ENCODE results near the gene SDF2.
A peak's percentile ranks its signal among the peaks of the same experiment; 100 is the strongest.

SDF2 gene

DNA sequence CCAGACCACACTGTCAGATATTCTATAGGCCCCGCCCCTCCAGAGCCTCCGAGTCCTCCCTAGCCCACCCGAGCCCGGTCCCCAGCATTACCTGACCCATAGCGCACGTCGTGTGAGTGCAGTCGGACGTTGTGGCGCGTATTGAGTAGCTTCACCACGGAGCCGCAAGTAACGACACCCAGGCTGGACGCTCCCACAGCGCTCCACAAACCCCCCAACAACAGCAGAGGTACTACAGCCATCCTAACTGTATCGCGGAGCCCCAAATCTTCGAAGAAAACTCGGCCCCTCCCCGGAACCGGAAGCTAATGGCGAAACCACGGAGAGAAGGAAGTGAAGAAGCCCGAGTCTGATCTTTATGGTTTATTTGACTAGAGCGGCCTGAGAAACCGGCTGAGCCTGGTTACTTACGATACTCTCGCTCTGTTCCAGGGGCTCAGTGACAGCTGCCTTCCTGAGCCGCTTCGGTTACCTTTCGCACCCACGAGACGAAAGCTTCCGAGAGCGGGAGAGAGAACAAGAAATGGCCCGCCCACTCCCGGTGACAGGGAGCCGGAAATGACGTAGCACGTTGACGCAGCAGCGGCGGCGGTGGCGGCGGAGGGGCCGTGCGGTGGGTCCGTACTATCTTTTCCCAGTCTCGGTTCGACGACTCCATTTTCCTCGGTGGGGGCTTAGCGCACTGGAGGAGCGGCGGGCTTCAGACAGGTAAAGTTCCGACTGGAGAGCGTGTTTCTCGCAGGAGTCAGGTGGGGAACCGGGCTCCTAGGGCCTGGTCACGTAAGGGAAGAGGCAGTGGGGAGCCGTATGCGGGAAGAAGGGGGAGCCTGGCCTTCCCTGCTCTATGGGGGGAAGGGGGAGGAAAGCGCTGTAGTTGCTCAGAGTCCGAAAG lies at the start of gene SDF2, which contains the start of gene SUPT6H:
Gene SDF2, minus strand, starts transcription at position 272 of the 892 bp plus-strand sequence. Its CDS starts 30 bp downstream, at position 242.
Gene SUPT6H, plus strand, starts transcription at position 571 of the 892 bp plus-strand sequence. CDS start 11,197 bp downstream, outside the sequence.
- peak; percentile 93 for DNase-seq (ENCODE audit: low read depth)

- DNase-seq (ENCODE audit: low read depth): peak; percentile 93
Measured at GRCh38 chr17:28710861-28711722, 49.4 kb upstream of the SDF2 start.

GRCh38 chr17:28707339-28707720 lies 45.6 kb upstream of the SDF2 start:
- DNase-seq (ENCODE audit: low read depth): no peak

- DNase-seq (ENCODE audit: low read depth): no peak
Measured at GRCh38 chr17:28706471-28707338, 45.0 kb upstream of the SDF2 start.

DNA sequence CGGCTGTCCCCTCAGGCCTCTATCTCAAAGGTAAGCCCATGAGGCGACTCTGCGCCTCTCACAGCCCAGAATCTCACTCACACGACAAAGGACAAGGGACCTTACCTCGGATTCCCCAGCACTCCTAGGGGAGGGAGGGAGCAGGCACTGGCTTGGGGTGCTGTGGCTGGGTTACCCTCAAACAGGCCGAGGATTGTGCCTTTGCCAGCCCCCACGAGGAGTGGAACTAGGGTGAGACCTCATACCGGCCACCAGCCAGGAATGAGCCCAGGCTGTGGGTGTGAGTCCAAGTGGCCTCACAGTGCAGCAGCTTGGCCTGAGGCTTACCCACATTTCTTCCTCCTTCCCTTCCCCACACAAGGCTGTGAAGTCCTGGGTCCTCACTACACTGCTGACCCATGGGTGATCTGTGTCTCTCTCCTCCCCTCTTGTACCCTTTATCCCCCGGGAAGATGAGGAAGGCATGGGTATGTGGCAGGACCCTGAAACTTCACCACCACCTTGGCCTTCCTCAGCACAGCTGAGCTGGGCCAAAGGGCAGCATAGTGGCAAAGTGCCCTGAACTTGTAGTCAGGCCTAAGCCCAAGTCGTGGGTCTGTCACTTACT lies 44.1 kb upstream of the SDF2 start:
- no peak for DNase-seq (ENCODE audit: low read depth)

DNA sequence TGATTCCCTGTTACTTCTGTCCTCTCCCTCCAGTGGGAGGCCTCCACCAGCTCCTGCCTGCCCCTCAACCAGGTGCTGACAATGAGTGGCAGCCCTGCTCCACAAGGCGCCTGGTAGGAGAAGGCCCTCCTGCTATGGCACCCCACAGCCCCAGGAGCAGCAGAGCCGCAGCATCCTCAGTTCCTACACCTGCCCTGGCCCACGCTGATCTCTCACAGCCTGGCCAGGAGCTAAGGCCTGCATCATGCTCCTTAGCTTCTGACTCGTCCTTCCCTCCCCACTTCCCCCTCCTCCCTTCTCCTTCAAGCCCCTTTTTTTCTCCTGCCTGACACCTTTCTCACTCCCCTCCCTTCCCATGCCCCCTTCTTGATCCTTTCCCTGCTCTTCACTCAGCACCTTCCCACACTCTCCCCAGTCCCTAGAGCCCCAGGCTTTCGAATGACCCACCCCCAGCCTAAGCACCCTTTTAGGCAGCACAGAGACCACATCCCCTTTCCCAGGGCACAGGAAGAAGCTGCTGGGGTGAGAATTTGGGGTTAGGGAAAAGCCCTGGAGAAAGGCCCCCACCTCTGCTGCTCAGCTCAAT lies 43.5 kb upstream of the SDF2 start:
- no peak for DNase-seq (ENCODE audit: low read depth)

DNA sequence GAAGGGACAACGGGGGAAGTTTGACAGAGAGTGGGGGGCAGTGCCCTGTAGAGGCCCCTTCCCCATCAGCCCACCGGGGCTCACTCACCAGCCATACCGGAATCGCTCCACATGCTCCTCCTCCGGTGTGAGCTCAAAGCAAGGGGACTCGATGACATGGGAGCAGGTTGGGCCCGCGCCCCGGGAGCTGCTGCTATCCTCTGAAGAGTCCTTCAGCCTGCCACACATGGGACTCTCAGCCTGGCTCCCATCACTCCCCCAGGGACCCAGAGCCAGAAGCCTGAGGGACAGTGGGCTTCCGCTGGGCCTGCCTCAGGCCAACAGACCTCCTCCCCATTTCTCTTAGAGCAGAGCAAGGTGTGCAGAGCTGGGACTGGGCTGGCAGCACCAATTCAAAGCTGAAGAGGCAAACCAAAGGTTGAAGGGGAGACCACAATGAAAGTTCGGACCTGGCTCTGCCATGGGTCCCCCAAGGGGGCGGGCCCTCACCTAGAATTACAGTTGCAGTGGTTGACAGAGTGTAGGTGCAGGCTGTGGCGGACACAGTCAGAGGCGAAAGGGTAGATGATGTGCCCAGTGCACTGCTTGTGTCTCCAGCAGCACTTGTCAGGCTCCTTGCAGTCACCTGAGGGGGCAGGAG lies 42.6 kb upstream of the SDF2 start:
- DNase-seq (ENCODE audit: low read depth): no peak

DNA sequence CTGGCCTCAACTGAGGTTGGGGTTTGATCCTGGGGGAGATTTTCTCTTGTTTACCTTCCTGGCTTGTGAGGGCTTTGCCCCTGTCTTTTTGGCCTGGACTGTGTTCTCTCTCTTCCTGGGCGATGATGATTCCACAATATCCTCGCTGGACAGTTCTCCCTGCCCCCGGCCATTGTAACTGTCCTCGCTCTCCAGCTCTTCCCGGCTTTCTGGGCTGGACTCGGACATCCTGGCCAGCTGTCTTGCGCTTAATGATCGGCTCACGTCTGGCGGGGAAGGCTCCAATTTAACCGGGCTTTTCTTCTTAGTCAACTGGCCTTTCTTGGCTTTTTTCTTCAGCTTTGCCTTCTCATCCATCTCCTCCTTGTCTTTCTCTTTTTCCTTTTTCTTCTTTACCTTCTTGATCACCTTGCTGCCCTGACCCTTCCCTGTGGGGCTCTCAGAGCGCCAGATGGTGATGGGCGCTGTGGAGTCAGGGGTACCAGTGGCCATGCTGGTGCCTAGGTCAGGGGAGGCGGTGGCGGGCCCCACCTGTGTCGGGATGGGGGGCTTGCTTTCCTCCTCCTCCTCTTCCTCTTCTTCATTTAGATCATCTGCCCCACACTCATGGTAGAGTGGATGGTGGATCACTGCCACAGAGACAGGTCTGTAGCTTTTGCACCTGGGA lies 42.0 kb upstream of the SDF2 start:
- DNase-seq (ENCODE audit: low read depth): no peak

- no peak for DNase-seq (ENCODE audit: low read depth)
Measured at GRCh38 chr17:28702752-28703150, 41.0 kb upstream of the SDF2 start.

- no peak for DNase-seq (ENCODE audit: low read depth)
Measured at GRCh38 chr17:28702026-28702751, 40.5 kb upstream of the SDF2 start.

DNA sequence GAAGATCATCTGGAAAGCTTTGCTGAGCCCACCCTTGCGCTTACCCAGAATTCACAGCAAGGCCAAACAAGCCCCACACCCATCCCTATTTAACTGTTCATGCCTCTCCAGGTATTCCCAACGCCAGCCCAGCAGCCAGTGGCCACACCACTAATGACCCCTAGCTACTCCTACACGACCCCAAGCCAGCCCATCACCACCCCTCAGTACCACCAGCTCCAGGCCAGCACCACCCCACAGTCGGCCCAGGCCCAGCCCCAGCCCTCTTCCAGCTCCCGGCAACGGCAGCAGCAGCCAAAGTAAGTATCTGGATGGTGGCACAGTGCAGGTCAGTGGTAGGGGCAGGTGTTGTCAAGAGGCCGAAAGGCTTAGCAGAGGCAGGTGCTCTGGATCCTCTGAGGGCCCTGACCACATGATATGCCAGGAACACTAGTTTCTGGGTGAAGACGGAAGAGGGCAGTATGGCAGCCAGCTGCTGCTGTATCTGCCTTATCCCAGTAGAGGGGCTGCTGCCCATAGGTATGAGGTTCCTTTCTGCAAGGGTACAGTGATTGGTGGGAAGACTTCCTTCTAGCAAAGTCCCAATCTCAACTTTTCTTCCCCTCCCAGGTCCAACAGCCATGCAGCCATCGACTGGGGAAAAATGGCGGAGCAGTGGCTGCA lies 39.3 kb upstream of the SDF2 start:
- DNase-seq (ENCODE audit: low read depth): no peak

GRCh38 chr17:28700278-28700677 lies 38.6 kb upstream of the SDF2 start:
- no peak for DNase-seq (ENCODE audit: low read depth)

DNA sequence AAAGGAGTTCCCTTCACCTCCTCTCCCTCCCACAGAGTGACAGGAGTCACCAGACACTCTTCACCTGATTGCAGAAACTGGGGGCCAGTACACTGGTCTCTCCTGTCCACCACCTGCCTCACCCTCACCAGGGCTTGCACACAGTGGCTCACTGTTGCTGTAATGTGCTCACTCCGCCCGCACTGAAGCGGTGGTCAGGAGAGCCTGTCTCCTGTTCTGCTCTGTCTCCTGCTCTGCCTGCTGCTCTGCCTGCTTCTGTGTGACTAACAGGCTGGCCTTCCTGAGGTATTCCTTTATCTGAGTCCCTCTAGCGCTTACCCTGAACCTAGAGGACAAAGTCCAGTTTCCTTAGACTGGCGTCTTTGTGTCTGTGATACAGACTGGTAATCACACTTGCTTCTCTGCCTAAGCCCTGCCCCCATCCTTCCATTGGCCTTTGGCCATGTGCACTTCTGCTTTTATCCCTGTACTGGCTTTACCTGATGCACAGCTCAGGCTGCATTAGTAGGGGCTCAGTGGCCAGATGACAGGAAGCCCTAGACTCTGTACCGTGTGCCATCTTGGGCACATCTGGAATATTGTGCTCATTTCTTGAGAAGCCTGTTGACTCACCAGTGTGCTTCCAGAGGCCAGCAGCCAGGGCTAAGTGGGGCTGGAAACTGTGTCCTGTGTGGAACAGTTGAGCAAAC lies 36.7 kb upstream of the SDF2 start:
- DNase-seq (ENCODE audit: low read depth): no peak

DNA sequence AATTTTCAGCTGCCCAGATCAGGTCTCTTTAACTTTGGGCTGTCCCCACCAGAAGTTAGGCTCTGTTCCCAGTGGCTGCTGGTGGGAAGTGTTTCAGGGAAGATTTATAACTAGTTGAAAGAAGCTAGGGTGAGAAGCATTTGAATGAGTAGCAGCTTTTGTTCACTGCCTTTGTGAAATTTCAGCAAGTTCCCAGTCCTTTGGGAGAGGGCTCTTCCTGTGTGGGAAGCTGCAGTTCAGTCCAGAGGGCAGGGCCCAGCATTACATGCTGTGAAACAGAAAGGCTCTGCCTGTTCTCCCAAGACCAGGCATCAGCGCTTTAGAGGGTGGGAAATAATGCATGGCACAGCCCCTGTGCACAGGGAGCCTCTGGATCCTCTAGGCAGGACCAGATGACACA lies 32.2 kb upstream of the SDF2 start:
- DNase-seq (ENCODE audit: low read depth): no peak

DNA sequence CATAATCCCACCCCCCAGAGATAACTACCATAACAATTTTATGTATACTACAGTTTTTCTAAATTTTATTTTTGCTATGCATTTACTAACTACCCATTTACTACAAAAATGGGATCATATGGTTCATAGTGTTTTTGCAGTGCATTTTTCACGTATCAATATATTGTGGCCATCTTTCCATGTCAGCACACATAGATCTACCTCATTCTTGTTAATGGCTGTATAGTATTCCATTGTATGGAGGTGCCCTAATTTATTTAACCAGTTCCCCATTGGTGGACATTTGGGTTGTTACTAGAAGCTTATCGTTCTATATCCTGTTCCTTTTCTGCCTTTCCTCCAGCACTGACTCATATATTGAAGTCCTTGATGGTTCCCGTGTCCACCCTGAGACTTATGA lies 27.3 kb upstream of the SDF2 start:
- no peak for DNase-seq (ENCODE audit: low read depth)

GRCh38 chr17:28688481-28688880 lies 26.8 kb upstream of the SDF2 start:
- no peak for DNase-seq (ENCODE audit: low read depth)

- DNase-seq (ENCODE audit: low read depth): no peak
Measured at GRCh38 chr17:28686296-28686695, 24.6 kb upstream of the SDF2 start.

DNA sequence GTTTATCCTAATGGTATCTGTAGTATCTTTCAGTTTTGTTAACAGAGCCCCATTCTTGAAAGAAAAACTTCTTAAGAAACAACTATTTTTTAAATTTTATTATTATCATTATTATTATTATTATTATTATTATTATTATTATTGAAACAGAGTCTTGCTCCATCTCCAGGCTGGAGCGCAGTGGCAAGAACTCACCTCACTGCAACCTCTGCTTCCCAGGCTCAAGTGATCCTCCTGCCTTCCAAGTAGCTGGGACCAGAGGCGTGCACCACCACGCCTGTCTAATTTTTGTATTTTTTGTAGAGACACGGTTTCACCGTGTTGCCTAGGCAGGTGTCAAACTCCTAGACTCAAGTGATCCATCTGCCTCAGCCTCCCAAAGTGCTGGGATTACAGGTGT lies 23.7 kb upstream of the SDF2 start:
- no peak for DNase-seq (ENCODE audit: low read depth)
